Measurements from ENCODE around the gene DHRS3.

Gene DHRS3

DNA sequence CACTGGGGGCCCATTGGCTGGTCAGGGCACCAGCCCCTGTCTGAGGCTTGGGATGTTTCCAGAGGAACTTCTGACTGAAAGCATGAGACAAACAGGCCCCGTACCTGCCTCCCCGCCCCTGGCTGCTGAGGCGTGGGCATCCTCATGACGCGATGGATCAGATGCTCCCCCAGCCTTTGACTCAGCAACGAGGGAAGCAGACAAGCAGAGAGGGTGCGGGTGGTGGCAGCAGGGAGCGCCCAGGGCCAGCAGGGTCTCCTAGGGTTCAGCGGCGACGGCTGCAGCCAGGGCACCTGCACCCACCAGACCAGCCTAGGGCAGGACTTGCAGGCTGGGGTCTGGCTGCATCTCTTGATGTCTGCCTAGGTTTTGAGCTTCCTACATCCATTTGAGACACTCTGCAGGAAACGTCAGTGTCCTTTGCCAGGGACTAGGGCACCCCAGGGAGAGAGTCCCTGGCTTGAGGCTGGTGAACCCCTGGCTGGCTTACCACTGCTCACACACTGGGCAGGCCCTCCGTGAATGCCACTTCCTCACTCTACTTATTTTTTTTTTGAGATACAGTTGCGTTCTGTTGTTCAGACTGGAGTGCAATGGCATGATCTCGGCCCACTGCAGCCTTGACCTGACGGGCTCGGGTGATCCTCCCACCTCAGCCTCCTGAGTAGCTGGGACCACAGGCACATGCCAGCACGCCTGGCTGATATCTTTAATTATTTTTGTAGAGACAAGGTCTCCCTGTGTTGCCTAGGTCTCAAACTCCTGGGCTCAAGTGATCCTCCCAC, 63.3 kb downstream of the DHRS3 start:
- no peak for DNase-seq (ENCODE audit: low read depth, low spot score)

DNA sequence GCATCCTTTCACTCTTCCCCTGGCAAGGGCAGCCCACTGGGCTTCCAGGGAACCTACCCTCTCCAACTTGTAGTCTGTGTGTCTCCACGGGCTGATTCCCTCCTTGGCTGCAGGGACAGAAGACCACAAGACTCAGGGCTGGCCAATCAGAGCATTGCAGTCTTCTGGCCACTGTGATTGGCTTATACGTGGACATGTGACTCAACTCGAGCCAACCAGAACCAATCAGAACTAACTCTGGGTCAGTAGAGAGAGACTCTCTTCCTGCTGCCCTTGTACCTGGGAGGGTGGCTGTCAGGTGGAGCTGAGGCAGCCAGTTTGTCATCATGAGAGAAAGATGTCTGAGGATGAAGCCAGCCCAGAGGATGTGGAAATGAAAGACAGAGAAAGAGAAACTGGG, 64.0 kb downstream of the DHRS3 start:
- no peak for DNase-seq (ENCODE audit: low read depth, low spot score)

GRCh38 chr1:12552951-12553921, 64.8 kb downstream of the DHRS3 start:
- DNase-seq (ENCODE audit: low read depth, low spot score): no peak

GRCh38 chr1:12552111-12552888, 65.7 kb downstream of the DHRS3 start:
- DNase-seq (ENCODE audit: low read depth, low spot score): no peak

DNA sequence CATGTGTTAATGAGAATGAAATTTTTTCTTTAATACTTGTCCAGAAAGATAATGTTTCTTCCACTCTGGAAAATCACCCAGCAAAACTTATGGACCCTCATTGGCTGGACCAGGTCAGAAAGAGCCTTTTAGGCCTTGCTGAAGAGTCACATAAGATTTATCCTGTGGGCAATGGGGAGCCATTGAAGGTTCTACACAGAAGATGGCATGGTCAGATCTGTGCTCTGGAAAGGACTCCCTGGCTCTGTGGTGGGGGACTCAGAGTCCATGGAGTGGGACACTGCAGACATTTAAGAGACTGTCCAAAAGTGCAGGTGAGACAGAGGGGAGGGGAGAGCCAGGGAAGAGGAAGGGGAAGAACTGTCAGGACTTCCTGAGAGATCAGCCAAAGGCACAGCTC, 66.4 kb downstream of the DHRS3 start:
- DNase-seq (ENCODE audit: low read depth, low spot score): no peak

- no peak for DNase-seq (ENCODE audit: low read depth, low spot score)
Observed at GRCh38 chr1:12549460-12550349, 68.3 kb downstream of the DHRS3 start.

DNA sequence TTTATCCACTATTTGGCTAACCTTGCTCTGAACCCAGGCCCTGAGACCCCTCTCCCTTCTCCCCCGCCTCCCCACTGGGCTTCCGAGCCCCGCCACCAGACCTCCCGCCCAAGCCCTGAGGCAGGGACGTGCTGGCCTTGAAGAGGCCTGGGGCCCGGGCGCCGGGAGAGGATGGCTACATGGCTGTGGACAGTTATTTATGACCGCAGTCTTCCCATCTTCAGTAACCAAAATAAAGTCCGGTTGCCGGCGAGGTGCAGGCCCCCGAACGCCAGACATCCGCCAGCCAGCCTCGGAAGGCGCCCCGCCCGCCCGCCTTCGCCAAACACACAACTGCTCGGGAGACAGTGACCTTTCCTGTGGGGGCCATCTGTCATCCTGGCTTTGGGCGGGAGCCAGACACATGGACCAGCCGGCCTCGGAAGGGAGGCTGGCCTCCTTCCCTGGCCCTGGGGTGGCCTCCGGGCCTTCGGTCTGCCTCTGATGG, 69.0 kb downstream of the DHRS3 start:
- DNase-seq (ENCODE audit: low read depth, low spot score): no peak

GRCh38 chr1:12548279-12548972, 69.6 kb downstream of the DHRS3 start:
- no peak for DNase-seq (ENCODE audit: low read depth, low spot score)

DNA sequence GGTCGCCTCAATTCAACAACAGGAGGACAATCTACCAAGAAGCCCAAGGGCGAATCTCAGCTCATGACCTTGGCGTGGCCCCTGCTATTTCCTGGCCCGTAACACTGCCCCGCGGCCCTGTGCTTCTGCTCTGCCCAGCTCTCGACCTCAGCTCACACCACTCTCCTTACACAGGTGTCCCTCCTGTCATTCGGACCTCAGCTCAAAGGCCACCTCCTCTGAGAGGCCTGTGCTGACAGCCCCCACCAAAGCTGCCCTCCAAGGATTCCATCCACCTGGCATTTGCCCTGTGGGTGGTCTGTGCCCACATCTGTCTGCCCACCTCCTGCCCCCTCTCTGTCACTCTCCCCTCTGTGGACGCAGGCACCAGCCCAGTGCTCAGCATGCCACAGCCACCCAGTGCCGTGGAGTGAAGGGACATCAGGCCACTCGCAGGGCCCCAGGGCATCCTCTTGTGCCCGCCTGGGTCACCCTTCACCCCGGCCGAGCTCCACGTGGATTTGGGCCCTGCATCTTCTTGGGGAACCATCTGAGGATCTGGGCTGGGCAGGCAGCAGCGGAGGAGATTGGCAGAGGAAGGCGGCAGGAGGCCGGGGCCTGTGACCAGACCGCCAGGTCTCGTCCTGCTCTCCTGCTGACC, 70.3 kb downstream of the DHRS3 start:
- DNase-seq (ENCODE audit: low read depth, low spot score): no peak

DNA sequence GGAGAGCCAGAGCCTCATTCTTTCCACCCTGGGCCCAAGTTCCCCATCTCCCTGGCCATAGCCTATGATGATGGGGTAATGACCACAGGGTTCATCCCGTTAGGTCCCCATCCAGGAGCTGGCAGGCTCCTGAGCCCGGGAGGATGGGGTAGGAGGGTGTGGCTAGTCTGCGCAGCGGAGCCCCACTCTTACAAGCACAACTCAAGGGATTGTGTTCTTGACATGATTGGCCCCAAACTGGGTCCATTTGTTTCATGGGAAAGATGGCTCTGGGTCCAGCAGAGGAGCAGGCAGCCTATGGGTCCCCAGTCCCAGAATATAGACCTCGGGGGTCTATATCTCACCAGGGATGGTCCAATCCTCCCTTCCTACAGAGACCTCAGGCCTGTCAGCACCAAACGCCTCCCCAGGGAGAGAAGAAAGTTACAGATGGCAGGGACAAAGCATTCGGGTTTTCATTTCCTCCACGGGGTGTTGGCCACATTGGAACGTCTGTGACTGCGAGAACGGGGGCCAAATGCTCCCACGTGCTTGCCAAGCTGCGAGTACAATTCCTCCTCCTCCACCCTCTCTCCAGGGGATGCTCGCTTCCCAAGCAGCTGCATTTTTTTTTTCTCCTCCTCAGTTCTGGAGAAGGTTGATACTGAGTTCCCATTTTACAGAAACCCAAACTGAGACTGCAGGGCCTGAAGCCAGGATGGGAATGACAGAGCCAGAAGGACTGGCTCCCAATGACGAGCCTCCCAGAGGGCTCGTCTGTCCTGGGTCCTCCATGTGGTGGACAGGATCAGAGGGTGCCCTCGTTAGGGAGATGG, 71.0 kb downstream of the DHRS3 start:
- DNase-seq (ENCODE audit: low read depth, low spot score): no peak

DNA sequence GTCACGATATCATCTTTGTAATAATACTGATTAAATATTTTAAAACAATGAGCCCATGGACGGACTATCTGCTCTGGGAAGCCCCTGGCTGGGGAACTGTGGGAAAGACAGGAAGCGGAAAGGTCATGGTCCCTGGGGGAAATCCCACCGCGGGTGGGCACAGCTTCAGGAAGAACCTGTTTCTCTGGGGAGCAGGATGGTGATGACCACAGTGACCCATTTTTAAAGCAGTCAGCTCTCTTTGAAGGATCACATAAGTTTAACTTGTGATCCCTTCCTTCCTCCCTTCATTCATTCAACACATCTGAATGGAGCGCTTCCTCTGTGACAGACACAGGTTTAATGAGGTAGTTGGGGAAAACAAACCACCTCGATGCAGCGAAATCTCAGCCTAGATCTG, 73.0 kb downstream of the DHRS3 start:
- DNase-seq (ENCODE audit: low read depth, low spot score): no peak

GRCh38 chr1:12544357-12544756, 73.7 kb downstream of the DHRS3 start:
- DNase-seq (ENCODE audit: low read depth, low spot score): no peak

DNA sequence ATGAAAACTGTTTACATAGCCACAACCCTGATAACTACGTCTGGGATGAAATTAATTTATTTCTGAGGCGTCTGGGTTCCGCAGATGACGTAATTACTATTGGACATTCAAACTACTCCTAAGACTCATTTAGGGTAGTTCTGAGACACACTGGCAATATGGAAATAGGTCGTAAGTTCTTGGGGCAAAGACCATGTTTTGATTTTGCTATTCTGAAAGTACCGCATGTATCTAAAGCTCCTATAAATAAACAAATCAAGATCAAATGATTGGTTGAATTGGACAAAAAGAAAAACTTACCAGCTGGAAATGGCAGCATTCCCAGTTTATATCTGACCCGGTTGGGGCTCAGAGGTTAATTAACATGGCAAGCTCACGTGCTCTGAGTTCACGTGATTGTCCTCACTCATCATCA, 74.3 kb downstream of the DHRS3 start:
- DNase-seq (ENCODE audit: low read depth, low spot score): no peak

- DNase-seq (ENCODE audit: low read depth, low spot score): no peak
Observed at GRCh38 chr1:12542616-12543592, 75.1 kb downstream of the DHRS3 start.

- DNase-seq (ENCODE audit: low read depth, low spot score): no peak
Observed at GRCh38 chr1:12542138-12542465, 75.9 kb downstream of the DHRS3 start.

DNA sequence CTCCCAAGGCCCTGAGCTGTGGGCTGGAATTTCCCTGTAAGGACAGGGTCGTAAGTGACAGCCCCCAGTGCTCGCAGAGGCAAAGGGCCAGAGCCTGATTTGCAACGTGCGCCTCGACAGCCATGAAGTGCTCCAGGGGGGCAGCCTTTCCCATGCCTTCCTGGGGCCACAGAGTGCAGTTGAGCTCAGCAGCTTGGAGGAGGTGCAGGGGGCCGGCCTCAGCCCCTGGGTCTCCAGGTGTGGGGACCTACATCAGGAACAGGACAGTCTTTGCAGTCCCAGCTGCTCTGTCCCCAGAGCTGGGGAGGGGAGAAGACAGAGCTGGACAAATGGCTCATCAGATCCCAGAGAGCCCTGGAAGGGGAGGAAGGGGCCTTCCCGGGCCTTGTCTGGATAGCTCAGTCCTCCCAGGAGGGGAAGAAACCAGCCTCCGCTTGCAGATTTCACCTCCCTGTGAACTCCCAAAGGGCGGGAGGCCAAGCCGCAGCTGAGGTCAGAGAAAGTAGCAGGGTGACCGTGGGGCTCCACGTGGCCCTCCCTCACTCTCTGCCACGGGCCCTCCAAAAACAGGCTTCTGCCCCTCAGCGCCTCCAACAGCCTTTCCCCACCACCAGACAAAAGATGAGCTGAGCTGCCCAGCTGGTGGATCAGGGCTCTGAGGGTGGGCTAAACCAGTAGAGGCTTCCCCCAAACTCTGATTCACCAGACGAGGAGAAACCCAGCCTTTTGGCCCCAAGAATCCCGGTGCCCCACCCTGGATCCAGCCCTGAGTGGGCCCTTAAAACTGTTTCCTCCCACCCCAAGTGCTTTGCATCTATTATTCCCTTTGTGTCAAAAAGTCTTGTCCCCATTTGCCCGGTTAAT, 76.5 kb downstream of the DHRS3 start:
- no peak for DNase-seq (ENCODE audit: low read depth, low spot score)

All from activated naive CD8-positive, alpha-beta T cell treated with anti-CD3 and anti-CD28 coated beads, Interleukin-2, amount 50 U/mL, for 16 hours (primary cell).